ENCODE results near the gene ATP23. TPM values are rescaled to one million over a fixed set of nuclear protein-coding genes. Genes with fewer than 3 reads are reported as not detected.

Gene ATP23
- total RNA-seq, 1 donor = 5.1 TPM

GRCh38 chr12:57929092-57929830, 12.1 kb upstream of the ATP23 start:
- no peaks in the 10 kb centered on the region for H4K20me1 ChIP-seq (ENCODE audit: insufficient read depth, low read length)
- no peaks in the 10 kb centered on the region for H3K79me2 ChIP-seq (ENCODE audit: insufficient read depth, low read length)
- DNase-seq (ENCODE audit: insufficient read length, low spot score, missing footprints) = no peak
- H3K27ac ChIP-seq (ENCODE audit: low read depth, low read length) = no peak overlapping the region
- H3K4me3 ChIP-seq (ENCODE audit: insufficient read depth, low read length) = no peak overlapping the region
- no peak for TF ChIP-seq CTCF (IDR thresholded peaks at IDR 0.05; ENCODE audit: extremely low read depth, low read depth, low read length)
- no peaks in the 10 kb centered on the region for H3K27me3 ChIP-seq (ENCODE audit: insufficient read depth, low read length)
- no peaks in the 10 kb centered on the region for H3K36me3 ChIP-seq (ENCODE audit: insufficient read depth, low read length)
- no peaks in the 10 kb centered on the region for H3K4me1 ChIP-seq (ENCODE audit: insufficient read depth, low read length)
- no peak overlapping the region for H2AFZ ChIP-seq (ENCODE audit: low read length)
- H3K9me3 ChIP-seq (ENCODE audit: low read depth, low read length) = no peaks in the 10 kb centered on the region
- H3K4me2 ChIP-seq (ENCODE audit: insufficient read depth, low read length) = no peak overlapping the region

GRCh38 chr12:57934819-57935218, 6.5 kb upstream of the ATP23 start:
- peaks cover 4% of the 10 kb centered on the region for H3K27me3 ChIP-seq (ENCODE audit: insufficient read depth, low read length)

GRCh38 chr12:57935331-57935730, 6.0 kb upstream of the ATP23 start:
- peaks cover 11% of the 10 kb centered on the region for H3K4me1 ChIP-seq (ENCODE audit: insufficient read depth, low read length)
- H3K9me3 ChIP-seq (ENCODE audit: low read depth, low read length) = no peaks in the 10 kb centered on the region
- H4K20me1 ChIP-seq (ENCODE audit: insufficient read depth, low read length) = no peaks in the 10 kb centered on the region
- H3K36me3 ChIP-seq (ENCODE audit: insufficient read depth, low read length) = no peaks in the 10 kb centered on the region
- TF ChIP-seq CTCF (IDR thresholded peaks at IDR 0.05; ENCODE audit: extremely low read depth, low read depth, low read length) = no peak
- peak overlapping the region; percentile 89 for H3K4me3 ChIP-seq (ENCODE audit: insufficient read depth, low read length)
- DNase-seq (ENCODE audit: insufficient read length, low spot score, missing footprints) = no peak
- peak overlapping the region; percentile 99 for H3K4me2 ChIP-seq (ENCODE audit: insufficient read depth, low read length)
- H2AFZ ChIP-seq (ENCODE audit: low read length) = peak overlapping the region; percentile 99
- H3K79me2 ChIP-seq (ENCODE audit: insufficient read depth, low read length) = no peaks in the 10 kb centered on the region
- peaks cover 4% of the 10 kb centered on the region for H3K27me3 ChIP-seq (ENCODE audit: insufficient read depth, low read length)
- peak overlapping the region; percentile 97 for H3K27ac ChIP-seq (ENCODE audit: low read depth, low read length)

More at GRCh38 chr12:57934819-57935218, 6.5 kb upstream of the ATP23 start:
- no peaks in the 10 kb centered on the region for H4K20me1 ChIP-seq (ENCODE audit: insufficient read depth, low read length)
- H3K36me3 ChIP-seq (ENCODE audit: insufficient read depth, low read length) = no peaks in the 10 kb centered on the region
- no peak for TF ChIP-seq CTCF (IDR thresholded peaks at IDR 0.05; ENCODE audit: extremely low read depth, low read depth, low read length)
- no peak overlapping the region for H3K27ac ChIP-seq (ENCODE audit: low read depth, low read length)
- DNase-seq (ENCODE audit: insufficient read length, low spot score, missing footprints) = no peak
- H3K9me3 ChIP-seq (ENCODE audit: low read depth, low read length) = no peaks in the 10 kb centered on the region
- no peak overlapping the region for H3K4me3 ChIP-seq (ENCODE audit: insufficient read depth, low read length)
- H3K4me2 ChIP-seq (ENCODE audit: insufficient read depth, low read length) = peak overlapping the region; percentile 99
- H3K79me2 ChIP-seq (ENCODE audit: insufficient read depth, low read length) = no peaks in the 10 kb centered on the region
- no peak overlapping the region for H2AFZ ChIP-seq (ENCODE audit: low read length)
- peaks cover 11% of the 10 kb centered on the region for H3K4me1 ChIP-seq (ENCODE audit: insufficient read depth, low read length)

- H2AFZ ChIP-seq (ENCODE audit: low read length) = peak overlapping the region; percentile 99
- H3K27ac ChIP-seq (ENCODE audit: low read depth, low read length) = peak overlapping the region; percentile 97
- no peaks in the 10 kb centered on the region for H3K36me3 ChIP-seq (ENCODE audit: insufficient read depth, low read length)
- peak; percentile 89 for DNase-seq (ENCODE audit: insufficient read length, low spot score, missing footprints)
- H3K79me2 ChIP-seq (ENCODE audit: insufficient read depth, low read length) = no peaks in the 10 kb centered on the region
- H3K4me2 ChIP-seq (ENCODE audit: insufficient read depth, low read length) = peak overlapping the region; percentile 99
- no peaks in the 10 kb centered on the region for H3K9me3 ChIP-seq (ENCODE audit: low read depth, low read length)
- peaks cover 4% of the 10 kb centered on the region for H3K27me3 ChIP-seq (ENCODE audit: insufficient read depth, low read length)
- H4K20me1 ChIP-seq (ENCODE audit: insufficient read depth, low read length) = no peaks in the 10 kb centered on the region
- peaks cover 15% of the 10 kb centered on the region for H3K4me1 ChIP-seq (ENCODE audit: insufficient read depth, low read length)
- no peak for TF ChIP-seq CTCF (IDR thresholded peaks at IDR 0.05; ENCODE audit: extremely low read depth, low read depth, low read length)
- H3K4me3 ChIP-seq (ENCODE audit: insufficient read depth, low read length) = peak overlapping the region; percentile 89
Observed at GRCh38 chr12:57935839-57936512, 5.4 kb upstream of the ATP23 start.
